B cell (primary cell): ENCODE results near the gene CDHR3.

Experiments used
- CTCF ChIP-seq: fragments of 200-600 bp; IDR thresholded peaks from one replicate; pipeline ENCODE4 v1.8.0; 2022; ENCODE audit warnings: antibody characterized with exemption, mild to moderate bottlenecking
- EZH2 ChIP-seq: IDR thresholded peaks from 2 replicates; pipeline ENCODE4 v1.6.1; 2012; ENCODE audit warnings: borderline replicate concordance, low read depth, mild to moderate bottlenecking, moderate library complexity, low read length; ENCODE audit not compliant: insufficient read depth, poor library complexity, severe bottlenecking

GRCh38 chr7:105989191-105989590 is 26.1 kb downstream of the CDHR3 start:
- TF ChIP-seq CTCF (no peak), EZH2 (no peak)
